OCI-LY1 (cell line): ENCODE data around the gene C7.
"Not testable (repeated sequence)": the region's sequence is repeated elsewhere in the genome, so short reads cannot be mapped to it uniquely, and the experiment has no call there.

ENCODE experiments used
- H2AFZ ChIP-seq: fragments of 200-600 bp; sonication (generic), shearing (Covaris generic); 2 replicates; pipeline ENCODE4 v1.6.0; 2014; ENCODE audit warnings: antibody characterized with exemption, mild to moderate bottlenecking, low read length
- H3F3A ChIP-seq: fragments of 200-600 bp; sonication (generic), shearing (Covaris generic); 2 replicates; pipeline ENCODE4 v1.6.0; 2014; ENCODE audit warnings: mild to moderate bottlenecking, antibody characterized with exemption, low read length, moderate library complexity; ENCODE audit not compliant: insufficient read depth
- H3K27ac ChIP-seq: fragments of 200-600 bp; sonication (generic); 2 replicates; pipeline ENCODE4 v1.5.1; 2014; ENCODE audit warnings: low read length, mixed run types, mild to moderate bottlenecking, low read depth; ENCODE audit not compliant: poor library complexity, severe bottlenecking
- H3K27me3 ChIP-seq: fragments of 200-600 bp; sonication (generic); 2 replicates; pipeline ENCODE4 v1.6.0; 2014; ENCODE audit warnings: antibody characterized with exemption, mild to moderate bottlenecking, low read length, moderate library complexity; ENCODE audit not compliant: insufficient read depth
- H3K36me3 ChIP-seq: fragments of 200-600 bp; sonication (generic); 2 replicates; pipeline ENCODE4 v1.6.1; 2014; ENCODE audit warnings: mild to moderate bottlenecking, antibody characterized with exemption, low read length, moderate library complexity, mixed read lengths; ENCODE audit not compliant: insufficient read depth
- H3K4me1 ChIP-seq: fragments of 200-600 bp; sonication (generic); 2 replicates; pipeline ENCODE4 v1.5.1; 2014; ENCODE audit warnings: mild to moderate bottlenecking, low read length, moderate library complexity; ENCODE audit not compliant: insufficient read depth, severe bottlenecking
- H3K4me2 ChIP-seq: fragments of 200-600 bp; sonication (generic), shearing (Covaris generic); 2 replicates; pipeline ENCODE4 v1.6.1; 2014; ENCODE audit warnings: low read length
- H3K4me3 ChIP-seq: fragments of 200-600 bp; sonication (generic); 2 replicates; pipeline ENCODE4 v1.5.1; 2014; ENCODE audit warnings: low read length, low read depth, mild to moderate bottlenecking, mixed read lengths; ENCODE audit not compliant: poor library complexity, severe bottlenecking
- H3K79me2 ChIP-seq: fragments of 200-600 bp; shearing (Covaris generic); 2 replicates; pipeline ENCODE4 v1.6.1; 2016; ENCODE audit warnings: mixed run types, low read length, mixed read lengths; ENCODE audit not compliant: insufficient read depth
- H3K9ac ChIP-seq: fragments of 200-600 bp; sonication (generic), shearing (Covaris generic); 2 replicates; pipeline ENCODE4 v1.6.1; 2014; ENCODE audit warnings: mild to moderate bottlenecking, low read length, mixed read lengths
- H3K9me2 ChIP-seq: fragments of 200-600 bp; sonication (generic), shearing (Covaris generic); 2 replicates; pipeline ENCODE4 v1.6.1; 2014; ENCODE audit warnings: low read depth, mild to moderate bottlenecking, low read length, mixed read lengths
- H3K9me3 ChIP-seq: fragments of 200-600 bp; shearing (Covaris generic); 2 replicates; pipeline ENCODE4 v1.6.1; 2014; ENCODE audit warnings: low read length, mixed read lengths
- H4K20me1 ChIP-seq: fragments of 200-600 bp; sonication (generic), shearing (Covaris generic); 2 replicates; pipeline ENCODE4 v1.6.0; 2016; ENCODE audit warnings: mild to moderate bottlenecking, low read length; ENCODE audit not compliant: insufficient read depth
- CTCF ChIP-seq: fragments of 200-600 bp; sonication (generic), shearing (Covaris generic); IDR thresholded peaks from 2 replicates; pipeline ENCODE4 v1.5.1; 2017; ENCODE audit warnings: mild to moderate bottlenecking, antibody characterized with exemption, low read length, moderate library complexity, mixed read lengths
- EZH2 ChIP-seq: fragments of 200-600 bp; sonication (generic), shearing (Covaris generic); IDR thresholded peaks from 2 replicates; pipeline ENCODE4 v1.8.0; 2017; ENCODE audit warnings: borderline replicate concordance, mixed run types, mild to moderate bottlenecking, antibody characterized with exemption, low read length, moderate library complexity, mixed read lengths

The C7 gene

GRCh38 chr5:40882291-40882690 is 27.0 kb upstream of the C7 start:
- H3K4me3 ChIP-seq: no peak overlapping the region
- TF ChIP-seq EZH2 (no peak), CTCF (no peak)
- no peaks in the 10 kb centered on the region for H3K4me1 ChIP-seq
- H3K36me3 ChIP-seq: no peaks in the 10 kb centered on the region; the same call in 1 of the 2 replicates
- H3K79me2 ChIP-seq: no peaks in the 10 kb centered on the region
- no peak overlapping the region for H3K9ac ChIP-seq
- no peaks in the 10 kb centered on the region; the same call in 1 of the 2 replicates for H3K27me3 ChIP-seq
- no peaks in the 10 kb centered on the region for H3F3A ChIP-seq
- no peaks in the 10 kb centered on the region for H3K9me3 ChIP-seq
- H2AFZ ChIP-seq: no peak overlapping the region
- H3K4me2 ChIP-seq: no peak overlapping the region
- H3K9me2 ChIP-seq: no peaks in the 10 kb centered on the region
- H4K20me1 ChIP-seq: no peaks in the 10 kb centered on the region
- H3K27ac ChIP-seq: no peak overlapping the region

GRCh38 chr5:40883051-40883450 is 26.2 kb upstream of the C7 start:
- not testable (repeated sequence) for H3K4me1 ChIP-seq, H3K9me2 ChIP-seq, H3K79me2 ChIP-seq

GRCh38 chr5:40895440-40896425 is 13.6 kb upstream of the C7 start:
- not testable (repeated sequence) for H3K4me2 ChIP-seq, H3K27me3 ChIP-seq, H3K9me3 ChIP-seq, H2AFZ ChIP-seq, H3F3A ChIP-seq, H3K4me1 ChIP-seq, H3K36me3 ChIP-seq, H4K20me1 ChIP-seq, H3K4me3 ChIP-seq, H3K9ac ChIP-seq, H3K27ac ChIP-seq, H3K9me2 ChIP-seq, H3K79me2 ChIP-seq

More at GRCh38 chr5:40883051-40883450, 26.2 kb upstream of the C7 start:
- not testable (repeated sequence) for H3K36me3 ChIP-seq, H4K20me1 ChIP-seq, H3K4me3 ChIP-seq, H2AFZ ChIP-seq, H3K27ac ChIP-seq, H3K9ac ChIP-seq, H3K27me3 ChIP-seq, H3F3A ChIP-seq, H3K4me2 ChIP-seq, H3K9me3 ChIP-seq

GRCh38 chr5:40904205-40904993 is 4.9 kb upstream of the C7 start:
- Histone ChIP-seq H3K4me2 (no peak overlapping the region), H3K9me2 (no peaks in the 10 kb centered on the region), H3K27me3 (no peaks in the 10 kb centered on the region), H2AFZ (no peak overlapping the region), H3K4me1 (no peaks in the 10 kb centered on the region), H4K20me1 (no peaks in the 10 kb centered on the region), H3K36me3 (no peaks in the 10 kb centered on the region), H3K27ac (no peak overlapping the region), H3K9me3 (no peaks in the 10 kb centered on the region), H3K4me3 (no peak overlapping the region), H3K9ac (no peak overlapping the region), H3F3A (no peaks in the 10 kb centered on the region), H3K79me2 (no peaks in the 10 kb centered on the region)
- no peak for TF ChIP-seq EZH2
- TF ChIP-seq CTCF: peak; percentile 94
